Lung (tissue), 12 donors: ENCODE results near the gene PTPN5. TPM values are rescaled to one million over a fixed set of nuclear protein-coding genes. Genes with fewer than 3 reads are reported as not detected.

Experiments used
- ATAC-seq: fragments of 200-7000 bp; cut with Tn5 transposase; one replicate; pipeline ENCODE4 v1.9.1; 2020; ENCODE audit warnings: moderate number of reproducible peaks; ENCODE audit not compliant: insufficient read depth, low FRiP score
- DNase-seq, 3 donors: peaks; one replicate each; pipeline ENCODE4 v3.0.0-alpha.2; 2013 to 2017
- H3K27ac ChIP-seq, 2 donors: one replicate each; pipeline ENCODE4 v1.5.1; 2013; ENCODE audit warnings: mild to moderate bottlenecking in 2 of 2, moderate library complexity in 2 of 2, control low read depth in 1 of 2, inconsistent platforms in 1 of 2, low read depth in 1 of 2, low read length in 1 of 2
- H3K27me3 ChIP-seq, 3 donors: one replicate each; pipeline ENCODE4 v1.5.1; 2013; ENCODE audit warnings: low read length in 2 of 3; ENCODE audit not compliant: control insufficient read depth in 3 of 3, insufficient read depth in 3 of 3
- H3K36me3 ChIP-seq, 4 donors: one replicate each; pipeline ENCODE4 v1.5.1; 2013; ENCODE audit warnings: low read length in 4 of 4, mild to moderate bottlenecking in 1 of 4, moderate library complexity in 1 of 4; ENCODE audit not compliant: control insufficient read depth in 4 of 4, insufficient read depth in 4 of 4
- H3K4me1 ChIP-seq, 5 donors: one replicate each; pipeline ENCODE4 v1.5.1; 2013; ENCODE audit warnings: low read length in 5 of 5, mild to moderate bottlenecking in 2 of 5, moderate library complexity in 1 of 5; ENCODE audit not compliant: control insufficient read depth in 5 of 5, insufficient read depth in 5 of 5
- H3K4me3 ChIP-seq: one replicate; pipeline ENCODE4 v1.5.1; 2013; ENCODE audit warnings: mild to moderate bottlenecking, control low read depth, moderate library complexity
- H3K9ac ChIP-seq, 2 donors: one replicate each; pipeline ENCODE4 v1.5.1; 2013; ENCODE audit warnings: low read length in 2 of 2, control low read depth in 1 of 2; ENCODE audit not compliant: insufficient read depth in 1 of 2
- H3K9me3 ChIP-seq, 4 donors: one replicate each; pipeline ENCODE4 v1.5.1; 2013; ENCODE audit warnings: low read length in 3 of 4, mild to moderate bottlenecking in 1 of 4, moderate library complexity in 1 of 4; ENCODE audit not compliant: control insufficient read depth in 4 of 4, insufficient read depth in 3 of 4
- CTCF ChIP-seq: IDR thresholded peaks from 2 replicates; pipeline ENCODE4 v1.5.1; 2012; ENCODE audit warnings: mild to moderate bottlenecking; ENCODE audit errors: control extremely low read depth, extremely low read depth
- WGBS, 2 donors: extraction: QIAGEN DNeasy Blood & Tissue Kit; methylation state at CpG; one replicate each; pipeline ENCODE4 v1.1.7; 2013; 5-methylcytosine and 5-hydroxymethylcytosine counted together
- polyA plus RNA-seq, 2 donors: library from polyadenylated mRNA; stranded (reverse); fragments of 200-250 nt; gene quantifications; one replicate each; pipeline ENCODE4 v1.2.1, GENCODE V29; 2013
- total RNA-seq, 2 donors: library from RNA; depleted of rRNA in 1 of 2; stranded (reverse); fragments of >200 nt in 1 of 2; gene quantifications; one replicate each; pipeline ENCODE4 v1.2.1, GENCODE V29; 2014 to 2021
- donor health status: control.
- donor health status: control.
- donor health status: Bipolar disorder and iron deficiency.
- donor health status: healthy.
- donor health status: DM: yes; HTN: yes; CAD: no.

The PTPN5 gene
- total and polyA plus RNA-seq, 4 donors, result 0.02 to 0.15 TPM; not detected in 2

- Histone ChIP-seq H3K9ac (no peak overlapping the region), H3K4me1 (peaks cover 0 to 13% (median 0%) of the 10 kb centered on the region in 5 donors), H3K4me3 (no peak overlapping the region), H3K27me3 (peaks cover 26 to 63% (median 30%) of the 10 kb centered on the region in 3 donors), H3K9me3 (peaks cover 0 to 5% (median 0%) of the 10 kb centered on the region in 4 donors), H3K36me3 (no peaks in the 10 kb centered on the region), H3K27ac (no peak overlapping the region)
- ATAC-seq (no peak), DNase-seq (no peak)
- 6 to 7% methylated on average over 17 of the region's 17 CpGs for WGBS, 2 donors
- no peak for TF ChIP-seq CTCF
These were observed 753 bp downstream of the PTPN5 start for GRCh38 chr11:18790883-18791206.

DNA sequence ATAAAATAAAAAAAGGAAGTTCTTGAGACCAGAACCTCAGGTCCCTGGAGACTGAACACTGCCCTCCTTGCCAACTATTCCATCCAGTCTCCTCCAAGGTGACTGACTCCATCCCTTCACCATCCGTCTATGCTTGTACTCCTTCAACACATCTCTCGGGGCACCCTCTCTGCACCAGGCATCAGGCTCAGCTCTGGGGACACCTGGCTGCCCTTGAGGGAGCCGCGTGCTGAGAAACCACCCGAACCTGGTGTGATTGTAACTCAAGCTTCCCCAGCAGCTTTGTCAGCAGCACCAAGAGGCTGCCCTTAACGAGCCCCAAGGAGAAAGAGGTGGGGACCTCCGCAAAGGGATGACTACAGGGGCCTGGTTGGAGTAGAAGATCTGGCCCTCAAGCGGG is 1.7 kb downstream of the PTPN5 start:
- peaks cover 0 to 6% (median 0%) of the 10 kb centered on the region in 4 donors for H3K9me3 ChIP-seq
- 74 to 76% methylated on average over 8 of the region's 8 CpGs for WGBS, 2 donors
- ATAC-seq (no peak), DNase-seq (no peak)
- no peak for TF ChIP-seq CTCF
- no peaks in the 10 kb centered on the region for H3K36me3 ChIP-seq
- H3K27ac ChIP-seq, result no peak overlapping the region
- no peak overlapping the region for H3K4me3 ChIP-seq
- H3K9ac ChIP-seq, result no peak overlapping the region
- H3K27me3 ChIP-seq, result peaks cover 26 to 57% (median 30%) of the 10 kb centered on the region in 3 donors
- H3K4me1 ChIP-seq, result peaks cover 0 to 13% (median 0%) of the 10 kb centered on the region in 5 donors

DNA sequence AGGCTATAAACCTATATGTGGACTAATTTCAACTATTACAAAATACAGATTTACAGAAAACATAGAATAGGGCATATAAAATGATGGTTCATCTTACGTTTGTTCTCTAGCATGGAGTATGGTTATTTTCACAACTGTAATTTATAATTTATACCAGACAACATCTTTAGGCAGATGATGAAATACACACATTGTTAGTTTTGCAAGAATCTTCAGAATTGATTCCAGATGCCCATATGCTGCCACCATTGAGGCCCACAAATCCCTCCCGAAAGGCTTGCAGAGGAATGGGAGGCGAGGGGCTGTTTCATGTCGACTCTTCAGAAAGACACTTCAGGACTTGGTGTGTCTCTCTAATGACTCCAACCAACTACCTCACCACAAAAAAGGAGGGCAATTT is 6.2 kb downstream of the PTPN5 start:
- no peak for TF ChIP-seq CTCF
- no peak for ATAC-seq

GRCh38 chr11:18780896-18781295 is 10.7 kb downstream of the PTPN5 start:
- peaks cover 0 to 2% (median 0%) of the 10 kb centered on the region in 4 donors for H3K9me3 ChIP-seq

More for the DNA sequence above, 6.2 kb downstream of the PTPN5 start:
- H3K9ac ChIP-seq, result no peak overlapping the region
- no peak for DNase-seq
- H3K9me3 ChIP-seq, result peaks cover 0 to 2% (median 0%) of the 10 kb centered on the region in 4 donors
- no peaks in the 10 kb centered on the region for H3K4me1 ChIP-seq
- H3K27ac ChIP-seq, result no peak overlapping the region
- no peak overlapping the region for H3K4me3 ChIP-seq
- peaks cover 5 to 25% (median 9%) of the 10 kb centered on the region in 3 donors for H3K27me3 ChIP-seq
- no peaks in the 10 kb centered on the region for H3K36me3 ChIP-seq
- WGBS, 2 donors, result 90 to 91% methylated on average over 4 of the region's 4 CpGs

More at GRCh38 chr11:18780896-18781295, 10.7 kb downstream of the PTPN5 start:
- Histone ChIP-seq H3K4me3 (no peak overlapping the region), H3K36me3 (no peaks in the 10 kb centered on the region), H3K27ac (no peak overlapping the region), H3K27me3 (no peaks in the 10 kb centered on the region), H3K4me1 (no peaks in the 10 kb centered on the region), H3K9ac (no peak overlapping the region)
- TF ChIP-seq CTCF, result no peak
- WGBS, 2 donors, result 85 to 91% methylated on average over 6 of the region's 6 CpGs
- ATAC-seq, result no peak
- no peak for DNase-seq
